AG04450 (cell line): ENCODE results near the gene GSTA4. TPM values are rescaled to one million over a fixed set of nuclear protein-coding genes. Genes with fewer than 3 reads are reported as not detected.

Source experiments
- CTCF ChIA-PET: fragments of 300-600, 350-600 bp; formaldehyde crosslinking; extraction: SDS; loops from one replicate; lab custom pipeline; 2022; ENCODE audit warnings: antibody characterized with exemption, inconsistent platforms; lab: Charles Lee
- POLR2A ChIA-PET: fragments of 350-600 bp; formaldehyde crosslinking; extraction: SDS; loops from one replicate; lab custom pipeline; 2021; ENCODE audit warnings: antibody characterized with exemption, inconsistent platforms; lab: Yijun Ruan, JAX
- DNase-seq: peaks from one replicate; pipeline ENCODE4 v3.0.0-alpha.2; 2011; ENCODE audit warnings: low read depth, low spot score
- H3K27ac ChIP-seq: one replicate; pipeline ENCODE4 v1.5.1; 2012; ENCODE audit warnings: low read depth, low read length, control low read depth
- H3K27me3 ChIP-seq: one replicate; pipeline ENCODE4 v1.6.0; 2012; ENCODE audit warnings: low read length; ENCODE audit not compliant: control insufficient read depth, insufficient read depth
- H3K4me3 ChIP-seq: 2 replicates; pipeline ENCODE4 v1.5.1; 2011; ENCODE audit warnings: mild to moderate bottlenecking, low read depth, low read length, control low read depth
- H3K9me3 ChIP-seq: 2 replicates; pipeline ENCODE4 v1.5.1; 2012; ENCODE audit warnings: low read length; ENCODE audit not compliant: control insufficient read depth, insufficient read depth
- polyA plus RNA-seq: library from polyadenylated mRNA; depleted of rRNA; stranded (reverse); fragments of >200 nt; gene quantifications from 2 replicates; pipeline ENCODE4 v1.2.3, GENCODE V29; 2011
- TF ChIP-seq, protein P1 (sequence below): IDR thresholded peaks from 2 replicates; pipeline ENCODE4 v1.5.1; 2011; ENCODE audit warnings: low read depth, low read length, control low read depth, inconsistent platforms

Gene GSTA4
- polyA plus RNA-seq, 1 experiment = 76.7 TPM

DNA sequence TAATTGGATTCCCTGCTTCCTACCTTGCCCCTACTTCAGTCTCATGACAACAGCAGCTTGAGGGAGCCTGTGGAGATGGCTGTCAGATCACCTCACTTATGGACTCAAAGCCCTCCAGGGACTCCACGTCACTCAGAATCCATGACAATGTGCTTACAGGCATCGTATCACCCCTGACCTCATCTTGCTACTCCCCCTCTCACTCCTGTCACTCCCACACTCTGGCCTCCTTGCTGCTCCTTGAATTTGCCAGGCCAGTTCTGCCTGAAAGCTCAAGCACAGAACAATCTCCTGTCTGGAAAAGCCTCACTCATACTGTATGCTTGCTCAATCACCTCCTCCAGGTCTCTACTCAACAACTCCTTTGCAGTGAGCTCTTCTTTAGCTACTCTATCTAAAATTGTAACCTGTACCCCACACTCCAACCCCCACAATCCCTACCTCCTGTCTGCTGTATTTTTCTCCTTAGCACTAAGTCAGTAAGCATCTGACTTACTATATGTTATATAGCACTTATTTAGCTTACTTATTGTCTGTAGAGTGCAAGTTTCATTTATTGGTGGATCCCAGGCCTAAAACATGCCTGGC lies 10.7 kb upstream of the GSTA4 start:
- CTCF ChIA-PET = interaction anchor here (1.6 kb wide), 1 partner anchor 9 kb away, joined by 6 read pairs; no protein-coding TSS in a partner anchor
- Histone ChIP-seq H3K27ac (no peak overlapping the region), H3K4me3 (no peak overlapping the region), H3K9me3 (no peaks in the 10 kb centered on the region), H3K27me3 (no peaks in the 10 kb centered on the region)
- no peak for DNase-seq
- POLR2A ChIA-PET = no interaction called here
- TF ChIP-seq, protein P1, sequence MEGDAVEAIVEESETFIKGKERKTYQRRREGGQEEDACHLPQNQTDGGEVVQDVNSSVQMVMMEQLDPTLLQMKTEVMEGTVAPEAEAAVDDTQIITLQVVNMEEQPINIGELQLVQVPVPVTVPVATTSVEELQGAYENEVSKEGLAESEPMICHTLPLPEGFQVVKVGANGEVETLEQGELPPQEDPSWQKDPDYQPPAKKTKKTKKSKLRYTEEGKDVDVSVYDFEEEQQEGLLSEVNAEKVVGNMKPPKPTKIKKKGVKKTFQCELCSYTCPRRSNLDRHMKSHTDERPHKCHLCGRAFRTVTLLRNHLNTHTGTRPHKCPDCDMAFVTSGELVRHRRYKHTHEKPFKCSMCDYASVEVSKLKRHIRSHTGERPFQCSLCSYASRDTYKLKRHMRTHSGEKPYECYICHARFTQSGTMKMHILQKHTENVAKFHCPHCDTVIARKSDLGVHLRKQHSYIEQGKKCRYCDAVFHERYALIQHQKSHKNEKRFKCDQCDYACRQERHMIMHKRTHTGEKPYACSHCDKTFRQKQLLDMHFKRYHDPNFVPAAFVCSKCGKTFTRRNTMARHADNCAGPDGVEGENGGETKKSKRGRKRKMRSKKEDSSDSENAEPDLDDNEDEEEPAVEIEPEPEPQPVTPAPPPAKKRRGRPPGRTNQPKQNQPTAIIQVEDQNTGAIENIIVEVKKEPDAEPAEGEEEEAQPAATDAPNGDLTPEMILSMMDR = no peak

DNA sequence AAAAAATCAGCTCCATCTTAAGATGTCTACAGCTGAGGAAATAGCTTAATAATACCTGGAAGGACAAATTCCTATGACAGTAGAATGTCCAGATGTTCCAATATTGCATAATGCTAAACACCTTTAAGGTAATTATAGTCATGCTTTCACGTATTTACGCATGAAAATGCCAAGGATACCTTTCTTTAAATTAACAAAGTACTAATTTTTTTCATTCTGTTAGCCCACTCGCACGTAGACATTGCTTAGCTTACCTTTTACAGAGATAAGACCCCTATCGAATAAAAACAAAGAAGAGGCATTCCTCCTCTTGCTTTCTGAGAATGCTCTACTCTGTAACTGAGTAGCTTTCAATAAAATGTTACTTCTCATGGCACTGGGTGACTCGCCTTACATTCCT lies 4.4 kb upstream of the GSTA4 start:
- TF ChIP-seq, protein P1 = no peak
- CTCF ChIA-PET = interaction anchor here (1.4 kb wide), 1 partner anchor 81 kb away, joined by 3 read pairs; no protein-coding TSS in a partner anchor
- H3K27ac ChIP-seq = no peak overlapping the region
- H3K9me3 ChIP-seq = no peaks in the 10 kb centered on the region
- DNase-seq = no peak
- H3K4me3 ChIP-seq = no peak overlapping the region
- POLR2A ChIA-PET = interaction anchor here (1.5 kb wide), 1 partner anchor 42 kb away, joined by 5 read pairs; no protein-coding TSS in a partner anchor
- no peaks in the 10 kb centered on the region for H3K27me3 ChIP-seq

DNA sequence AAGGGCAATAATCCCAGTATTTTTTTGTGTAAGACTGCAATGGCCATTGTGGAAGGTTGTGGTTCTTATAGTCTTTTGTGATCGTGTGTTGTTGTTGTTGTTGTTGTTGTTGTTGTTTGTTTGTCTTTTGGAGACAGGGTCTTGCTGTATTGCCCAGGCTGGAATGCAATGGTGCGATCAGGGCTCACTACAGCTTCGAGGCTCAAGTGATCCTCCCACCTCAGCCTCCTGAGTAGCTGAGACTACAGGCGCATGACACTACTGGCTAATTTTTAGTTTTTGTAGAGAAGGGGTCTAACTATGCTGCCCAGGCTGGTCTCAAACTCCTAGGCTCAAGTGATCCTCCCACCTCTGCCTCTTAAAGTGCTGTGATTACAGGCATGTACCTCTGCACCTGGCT lies 3.5 kb upstream of the GSTA4 start:
- H3K9me3 ChIP-seq = no peaks in the 10 kb centered on the region
- DNase-seq = no peak
- no peaks in the 10 kb centered on the region for H3K27me3 ChIP-seq
- ChIA-PET POLR2A (interaction anchor here (1.5 kb wide), 1 partner anchor 43 kb away, joined by 5 read pairs; no protein-coding TSS in a partner anchor), CTCF (interaction anchor here (0.9 to 1.4 kb wide), 3 partner anchors 9 to 82 kb away, joined by 3 to 4 read pairs (median 4); no protein-coding TSS in a partner anchor)
- TF ChIP-seq, protein P1 = no peak
- no peak overlapping the region for H3K27ac ChIP-seq
- H3K4me3 ChIP-seq = no peak overlapping the region

DNA sequence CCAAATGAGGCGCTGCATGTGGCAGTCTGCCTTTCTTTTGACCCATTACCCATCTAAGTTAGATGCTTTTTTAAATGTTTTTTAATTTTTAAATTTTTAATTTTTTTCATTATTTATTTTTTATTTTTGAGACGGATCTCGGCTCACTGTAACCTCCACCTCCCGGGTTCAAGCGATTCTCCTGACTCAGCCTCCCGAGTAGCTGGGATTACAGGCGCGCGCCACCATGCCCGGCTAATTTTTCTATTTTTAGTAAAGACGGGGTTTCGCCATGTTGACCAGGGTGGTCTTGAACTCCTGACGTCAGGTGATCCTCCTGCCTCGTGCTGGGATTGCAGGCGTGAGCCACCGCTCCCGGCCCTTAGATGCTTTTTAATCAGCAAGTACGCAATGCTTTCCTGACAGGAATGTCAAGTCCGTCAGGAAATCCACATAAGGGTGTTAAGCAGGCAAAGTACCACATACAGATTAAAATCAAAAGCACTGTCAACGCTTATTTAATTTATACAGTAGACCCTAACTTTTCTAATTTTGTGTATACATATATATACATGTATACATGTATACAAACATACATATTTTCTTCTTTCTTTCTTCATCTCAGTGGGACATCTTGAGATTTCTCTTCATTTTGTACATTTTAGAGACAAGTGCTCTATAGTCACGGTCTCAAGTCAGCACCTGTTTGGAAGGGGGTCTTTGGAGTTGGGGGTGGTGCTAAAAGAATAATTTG lies 995 bp upstream of the GSTA4 start:
- H3K9me3 ChIP-seq = no peaks in the 10 kb centered on the region
- peak; percentile 74 for DNase-seq
- H3K27me3 ChIP-seq = no peaks in the 10 kb centered on the region
- ChIA-PET CTCF (interaction anchor here (0.6 to 3.9 kb wide), 32 partner anchors 8 to 593 kb away, joined by 3 to 45 read pairs (median 4); partner anchors contain the start of gene FBXO9), POLR2A (interaction anchor here (0.7 to 1.0 kb wide), 2 partner anchors 40 to 46 kb away, joined by 3 to 7 read pairs; no protein-coding TSS in a partner anchor)
- peak overlapping the region; percentile 13 for H3K27ac ChIP-seq
- TF ChIP-seq, protein P1 = no peak
- H3K4me3 ChIP-seq = peak overlapping the region; percentile 34

DNA sequence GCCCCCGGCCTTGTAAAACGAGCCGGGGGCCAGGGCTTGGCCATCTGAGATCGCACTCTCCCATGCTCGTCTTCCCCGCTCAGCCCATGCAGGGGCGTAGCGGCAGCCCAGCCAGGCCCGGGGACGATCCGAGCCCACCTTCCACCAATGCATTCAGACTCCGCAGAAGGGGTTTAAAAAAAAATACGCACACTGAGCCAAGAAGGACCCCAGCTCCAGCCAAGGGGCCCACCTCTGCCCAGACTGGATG lies 320 bp downstream of the GSTA4 start:
- DNase-seq = no peak
- H3K9me3 ChIP-seq = no peaks in the 10 kb centered on the region
- TF ChIP-seq, protein P1 = no peak
- H3K27me3 ChIP-seq = no peaks in the 10 kb centered on the region
- peak overlapping the region; percentile 81 for H3K4me3 ChIP-seq
- ChIA-PET CTCF (interaction anchor here (0.8 to 3.9 kb wide), 22 partner anchors 11 to 587 kb away, joined by 3 to 45 read pairs (median 4); partner anchors contain the start of gene FBXO9), POLR2A (interaction anchor here (0.6 to 1.3 kb wide), 3 partner anchors 39 to 48 kb away, joined by 3 to 7 read pairs (median 3); no protein-coding TSS in a partner anchor)
- peak overlapping the region; percentile 90 for H3K27ac ChIP-seq
